DMS 273 (cell line): Measurements from ENCODE around the gene PTPRN2.
A peak's percentile ranks its signal among the peaks of the same experiment; 100 is the strongest.
"Not testable (repeated sequence)": the region's sequence is repeated elsewhere in the genome, so short reads cannot be mapped to it uniquely, and the experiment has no call there.

Experiments used
- DNase-seq: peaks from one replicate; lab custom pipeline; 2025; ENCODE audit not compliant: unreplicated experiment; lab: John Stamatoyannopoulos, UW

The PTPRN2 gene

GRCh38 chr7:157717211-157718174 lies 870.1 kb downstream of the PTPRN2 start:
- DNase-seq = no peak

- DNase-seq = no peak
These were observed 871.7 kb downstream of the PTPRN2 start for GRCh38 chr7:157715938-157716280.

- DNase-seq = no peak
These were observed 872.3 kb downstream of the PTPRN2 start for GRCh38 chr7:157715071-157715937.

GRCh38 chr7:157714166-157715070 lies 873.2 kb downstream of the PTPRN2 start:
- no peak for DNase-seq

GRCh38 chr7:157713591-157713990 lies 874.0 kb downstream of the PTPRN2 start:
- no peak for DNase-seq

- no peak for DNase-seq
These were observed 874.9 kb downstream of the PTPRN2 start for GRCh38 chr7:157712666-157713235.

- no peak for DNase-seq
These were observed 876.2 kb downstream of the PTPRN2 start for GRCh38 chr7:157711353-157711888.

- no peak for DNase-seq
These were observed 877.2 kb downstream of the PTPRN2 start for GRCh38 chr7:157710396-157710795.

GRCh38 chr7:157709531-157710251 lies 877.9 kb downstream of the PTPRN2 start:
- no peak for DNase-seq

GRCh38 chr7:157708919-157709295 lies 878.7 kb downstream of the PTPRN2 start:
- no peak for DNase-seq

GRCh38 chr7:157707983-157708918 lies 879.4 kb downstream of the PTPRN2 start:
- DNase-seq = no peak

- DNase-seq = no peak
These were observed 883.3 kb downstream of the PTPRN2 start for GRCh38 chr7:157704365-157704764.

- DNase-seq = no peak
These were observed 884.0 kb downstream of the PTPRN2 start for GRCh38 chr7:157703534-157704195.

GRCh38 chr7:157703131-157703530 lies 884.5 kb downstream of the PTPRN2 start:
- no peak for DNase-seq

GRCh38 chr7:157702311-157703023 lies 885.2 kb downstream of the PTPRN2 start:
- DNase-seq = peak; percentile 85

- DNase-seq = not testable (repeated sequence)
These were observed 886.0 kb downstream of the PTPRN2 start for GRCh38 chr7:157701395-157702180.
